D341Med (cell line): ENCODE results near the gene LRRC8C.

Experiments used
- DNase-seq: peaks from one replicate; pipeline ENCODE4 v3.0.0; 2012; ENCODE audit warnings: low spot score

Gene LRRC8C

DNA sequence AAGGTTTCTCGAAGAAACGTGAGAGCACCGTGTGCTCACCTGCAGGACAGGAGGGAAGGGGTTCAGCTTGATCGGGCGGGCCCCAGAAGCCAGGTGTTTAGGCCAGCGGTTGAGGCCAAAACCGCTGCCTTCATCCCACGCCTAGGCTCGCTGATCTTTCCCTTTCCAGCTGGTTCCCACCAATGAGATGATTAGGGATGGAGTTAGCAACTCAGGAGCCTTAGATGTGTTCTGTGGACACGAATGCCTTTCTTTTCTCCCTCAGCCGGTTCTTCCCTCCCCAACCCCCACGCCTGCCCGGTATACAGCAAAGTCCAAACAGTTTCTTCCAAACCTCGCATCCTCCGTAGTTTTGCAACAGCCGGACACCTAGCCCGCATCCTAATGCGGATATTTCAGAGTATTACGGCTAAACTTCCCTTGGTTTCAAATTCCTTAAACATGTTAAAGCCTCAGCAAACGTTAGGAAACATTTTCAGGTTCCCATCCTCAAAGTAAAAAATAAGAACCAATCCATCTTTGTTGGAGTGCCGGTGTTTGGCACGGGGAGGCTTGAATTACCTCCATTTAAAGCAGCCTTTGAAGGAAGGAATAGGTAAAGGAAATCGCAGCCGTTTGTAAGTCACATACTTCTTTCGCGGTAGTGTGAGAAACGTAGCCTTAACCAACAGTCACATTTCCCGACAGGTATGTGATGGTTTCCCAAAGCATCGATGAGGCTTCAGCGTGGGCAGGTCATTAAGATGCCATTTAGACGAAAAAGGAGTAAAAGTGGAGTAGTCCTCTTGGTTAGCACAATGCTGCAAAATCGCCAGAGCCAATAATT, 1.1 kb downstream of the LRRC8C start:
- DNase-seq = no peak

- no peak for DNase-seq
Observed at GRCh38 chr1:89635825-89636815, 3.2 kb downstream of the LRRC8C start.

- no peak for DNase-seq
Observed at GRCh38 chr1:89637496-89637895, 4.6 kb downstream of the LRRC8C start.

DNA sequence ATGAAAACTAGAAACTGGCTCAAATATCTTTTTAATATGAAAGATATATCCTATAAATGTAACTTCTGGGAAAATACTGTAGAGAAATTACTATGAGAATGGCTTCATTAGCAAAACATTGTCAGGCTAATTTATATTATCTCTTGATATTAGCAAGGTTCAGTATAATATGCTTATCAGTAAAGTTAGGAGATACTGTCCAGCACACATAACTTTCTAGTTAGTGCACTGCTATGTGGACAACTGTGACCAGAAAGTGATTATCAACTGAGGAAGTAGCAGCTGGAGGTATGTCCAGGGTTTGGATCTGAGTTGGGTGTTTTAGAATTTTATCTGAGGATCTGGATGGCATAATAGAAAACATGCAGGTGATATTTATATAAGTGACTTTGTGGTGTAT, 7.5 kb downstream of the LRRC8C start:
- DNase-seq = no peak

GRCh38 chr1:89641781-89642180, 8.9 kb downstream of the LRRC8C start:
- DNase-seq = no peak

- no peak for DNase-seq
Observed at GRCh38 chr1:89643577-89643976, 10.7 kb downstream of the LRRC8C start.

GRCh38 chr1:89644119-89644814, 11.3 kb downstream of the LRRC8C start:
- DNase-seq = no peak

DNA sequence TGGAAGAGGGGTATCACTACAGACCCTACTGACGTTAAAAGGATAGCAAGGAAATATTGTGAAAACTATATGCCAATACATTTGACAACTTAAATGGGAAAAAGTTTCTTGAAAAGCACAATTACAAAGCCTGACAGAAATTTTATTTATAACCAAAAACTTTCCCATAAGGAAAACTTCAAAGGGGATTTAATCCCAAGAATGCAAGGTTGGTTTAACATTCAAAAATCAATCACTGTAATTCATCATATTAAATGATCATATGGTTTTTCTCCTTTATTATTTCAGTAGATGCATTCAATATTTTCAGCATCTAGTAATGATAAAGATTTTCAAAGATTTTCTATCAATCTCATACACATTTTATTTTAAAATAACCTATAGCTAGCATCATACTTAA, 13.3 kb downstream of the LRRC8C start:
- DNase-seq = no peak

GRCh38 chr1:89649783-89650182, 16.9 kb downstream of the LRRC8C start:
- DNase-seq = no peak

DNA sequence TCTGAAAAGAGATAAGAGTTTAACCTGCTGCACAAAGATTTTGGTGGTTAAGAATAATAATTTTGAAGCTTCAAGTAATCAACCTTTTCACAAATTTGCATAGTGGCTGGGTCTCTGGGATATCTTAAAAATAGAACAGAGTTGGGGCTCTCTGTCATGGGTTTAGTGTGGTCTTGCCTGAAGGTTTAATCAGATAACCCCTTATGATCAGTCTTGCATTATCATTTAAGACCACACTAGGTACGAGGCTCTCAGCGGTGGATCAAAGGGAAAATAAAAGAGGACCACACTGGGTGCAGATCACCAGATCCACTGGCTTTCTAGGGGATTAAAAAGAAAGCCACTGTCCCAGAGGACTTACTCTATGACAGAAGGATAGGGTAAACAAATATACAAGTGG, 19.5 kb downstream of the LRRC8C start:
- no peak for DNase-seq

GRCh38 chr1:89657886-89658285, 25.0 kb downstream of the LRRC8C start:
- DNase-seq = no peak

- no peak for DNase-seq
Observed at GRCh38 chr1:89659322-89660081, 26.6 kb downstream of the LRRC8C start.

DNA sequence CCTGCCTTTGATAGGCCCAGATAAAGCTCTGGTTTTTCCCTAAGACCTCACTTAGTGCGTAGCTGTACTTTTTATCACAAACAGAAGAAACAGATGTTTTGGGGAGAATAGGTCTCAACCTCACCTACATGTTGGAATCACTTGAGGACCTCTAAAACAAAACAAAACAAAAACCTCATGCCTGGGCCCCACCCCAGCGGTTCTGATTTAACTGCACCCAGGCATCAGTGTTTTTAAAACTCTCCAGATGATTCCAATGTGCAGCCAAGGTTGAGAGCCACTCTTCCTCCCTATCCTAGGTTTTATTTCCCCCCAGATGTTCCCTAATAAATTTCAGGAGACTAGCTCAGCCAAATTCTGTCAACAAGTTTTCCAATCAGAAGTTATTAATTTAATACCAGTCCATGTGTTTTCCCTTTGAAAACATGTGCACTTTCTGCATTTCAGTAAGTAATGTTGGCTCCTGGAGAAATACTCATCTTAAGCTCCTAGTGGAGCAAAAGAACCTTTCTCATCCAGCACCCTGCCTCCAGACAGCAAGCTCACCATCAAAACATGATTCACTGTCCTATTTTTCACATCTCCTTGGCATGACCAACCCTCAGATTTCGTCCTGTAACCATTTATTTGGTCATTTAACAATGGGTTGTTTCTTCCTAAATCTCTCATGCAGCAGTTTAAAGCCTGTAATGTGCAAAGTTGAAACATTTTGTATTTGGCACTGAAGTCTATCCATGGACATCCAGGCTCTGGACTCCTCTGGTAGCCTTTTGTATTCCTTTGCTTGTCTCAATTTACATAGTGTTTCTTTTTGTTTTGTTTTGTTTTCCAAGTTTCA, 27.5 kb downstream of the LRRC8C start:
- no peak for DNase-seq

GRCh38 chr1:89665941-89666340, 33.0 kb downstream of the LRRC8C start:
- no peak for DNase-seq

DNA sequence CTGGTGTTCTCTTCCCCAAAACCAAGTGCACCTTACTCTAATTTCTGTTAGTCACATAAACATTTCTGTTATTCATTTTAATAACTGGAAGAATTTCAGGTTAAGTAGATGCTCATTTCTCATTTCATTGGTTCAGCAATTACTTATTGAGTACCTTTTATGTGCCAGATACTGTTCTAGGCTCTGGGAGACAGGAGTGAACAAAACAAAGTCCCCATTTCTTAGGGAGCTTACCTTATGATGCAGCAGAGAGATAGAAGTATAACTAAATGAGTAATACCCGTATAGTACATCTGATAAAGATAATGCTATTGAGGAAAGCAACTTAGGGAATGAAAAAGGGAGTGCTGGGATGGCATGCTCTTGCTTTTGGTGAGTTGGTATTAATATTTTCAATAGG, 33.7 kb downstream of the LRRC8C start:
- DNase-seq = no peak

DNA sequence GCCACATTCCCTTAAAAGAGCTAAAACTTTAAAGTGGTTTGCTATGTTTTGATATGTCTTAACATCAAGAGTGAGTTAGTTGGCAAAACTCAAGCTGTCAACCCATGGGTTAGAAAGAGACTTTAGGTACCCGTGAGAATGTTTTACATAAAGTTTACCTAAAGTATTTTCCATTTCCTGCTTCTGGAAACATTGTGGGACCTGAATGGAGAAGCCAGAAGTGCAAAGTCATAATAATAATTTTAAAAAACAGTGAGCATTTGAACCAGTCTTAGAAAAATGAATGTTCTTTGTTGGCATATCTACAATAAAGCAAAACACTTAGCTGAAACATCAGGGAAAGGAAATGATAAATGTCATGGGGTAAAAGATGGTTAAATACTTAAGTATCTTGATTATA, 34.8 kb downstream of the LRRC8C start:
- no peak for DNase-seq

DNA sequence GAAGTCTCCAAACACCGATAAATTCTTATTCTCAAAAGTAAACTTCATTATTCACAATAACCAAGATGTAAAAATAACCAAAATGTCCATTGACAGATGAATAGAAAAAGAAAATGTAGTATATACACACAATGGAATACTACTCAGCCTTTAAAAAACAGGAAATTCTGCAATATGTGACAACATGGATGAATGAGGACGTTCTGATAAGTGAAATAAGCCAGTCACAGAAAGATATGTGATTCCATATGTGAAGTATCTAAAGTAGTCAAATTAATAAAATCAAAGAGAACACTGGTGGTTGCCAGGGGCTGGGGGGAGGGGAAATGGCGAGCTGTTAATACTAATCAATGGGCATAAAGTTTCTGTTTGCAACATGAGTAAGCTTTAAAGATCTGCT, 36.0 kb downstream of the LRRC8C start:
- no peak for DNase-seq

DNA sequence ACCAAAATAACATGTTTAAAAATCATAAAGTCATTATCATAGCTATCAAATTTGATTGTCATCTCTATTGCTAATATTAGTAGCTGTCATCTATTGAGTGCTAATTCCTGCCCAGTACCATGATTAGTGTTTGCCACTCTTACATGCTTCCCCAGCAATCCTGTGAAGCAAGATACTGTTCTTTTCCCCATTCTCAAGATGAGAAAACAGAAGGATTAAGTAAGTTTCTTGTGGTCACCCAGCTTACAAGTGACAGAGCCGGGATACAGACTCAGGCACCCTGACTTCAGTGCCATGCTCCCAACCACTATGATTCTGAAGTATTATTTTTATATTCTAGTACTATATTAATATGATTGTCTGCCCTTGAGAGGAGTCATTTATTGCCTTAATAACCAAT, 36.5 kb downstream of the LRRC8C start:
- DNase-seq = no peak

GRCh38 chr1:89670163-89670562, 37.2 kb downstream of the LRRC8C start:
- DNase-seq = no peak

DNA sequence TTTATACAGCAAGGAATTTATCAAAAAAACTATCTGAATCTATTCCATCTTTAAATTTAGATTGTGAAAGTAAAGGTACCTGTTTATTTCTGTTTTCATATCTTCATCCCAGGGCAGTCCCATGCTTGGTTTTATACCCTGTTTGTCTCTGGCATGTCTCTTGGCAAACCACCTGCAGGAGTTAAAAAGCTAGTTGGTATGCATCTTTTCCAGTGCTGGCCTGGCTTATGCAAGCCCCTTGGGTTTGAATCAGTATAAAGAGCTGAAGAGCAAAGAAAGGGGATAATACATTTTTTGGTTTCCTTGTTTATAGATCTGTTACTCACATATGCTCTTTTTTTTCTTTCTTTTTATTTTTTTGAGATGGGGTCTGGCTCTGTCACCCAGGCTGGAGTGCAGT, 37.8 kb downstream of the LRRC8C start:
- DNase-seq = no peak
